Lower leg skin (tissue), 4 donors: Measurements from ENCODE around the gene PUS1. TPM values are rescaled to one million over a fixed set of nuclear protein-coding genes. Genes with fewer than 3 reads are reported as not detected.

Experiments
- DNase-seq, 2 donors: peaks; one replicate each; pipeline ENCODE4 v3.0.0-alpha.2; 2019; ENCODE audit warnings: low spot score in 2 of 2
- H3K4me3 ChIP-seq: fragments of 200-600 bp; sonication (generic); 2 replicates; pipeline ENCODE4 v1.5.1; 2017; ENCODE audit warnings: mild to moderate bottlenecking, low read depth; ENCODE audit not compliant: poor library complexity, severe bottlenecking
- CTCF ChIP-seq, 3 donors: fragments of 450-650 bp; IDR thresholded peaks; one replicate each; pipeline ENCODE4 v1.5.1; 2016; ENCODE audit warnings: antibody characterized with exemption in 3 of 3, mild to moderate bottlenecking in 3 of 3, moderate library complexity in 2 of 3
- POLR2A ChIP-seq, 2 donors: fragments of 450-650 bp; IDR thresholded peaks; one replicate each; pipeline ENCODE4 v1.6.1; 2016 to 2017; ENCODE audit warnings: antibody characterized with exemption in 2 of 2, mild to moderate bottlenecking in 1 of 2, moderate library complexity in 1 of 2
- WGBS, 2 donors: methylation state at CpG; one replicate each; pipeline ENCODE4 v1.1.5; 2018; 5-methylcytosine and 5-hydroxymethylcytosine counted together
- intact Hi-C: fragments of 100-400 bp; cut with DNase I; formaldehyde crosslinking; loops from one replicate; pipeline ENCODE4 v1.15.0; 2023; ENCODE audit warnings: low total_unique reads
- total RNA-seq, 4 donors: library from RNA; depleted of rRNA; stranded (reverse); fragments of >200 nt; gene quantifications; one replicate each; pipeline ENCODE4 v1.1.0, GENCODE V29; 2016

PUS1 gene
- total RNA-seq, 4 donors from 2014 or later = 8.3 to 36.4 (median 19.0) TPM

- TF ChIP-seq POLR2A (IDR thresholded peaks at IDR 0.05) (no peak), CTCF (IDR thresholded peaks at IDR 0.05) (no peak)
- 72 to 73% methylated on average over 26 of the region's 26 CpGs for WGBS, 2 donors
- H3K4me3 ChIP-seq = no peak overlapping the region
- peak in 1 of 2 donors; percentile 83 for DNase-seq
- intact Hi-C loops = no loop called here
These were observed 36.1 kb upstream of the PUS1 start for GRCh38 chr12:131892711-131893604.

- WGBS, 2 donors = 34 to 40% methylated on average over 15 of the region's 19 CpGs
- H3K4me3 ChIP-seq = no peak overlapping the region
- DNase-seq = peak in 1 of 2 donors; percentile 36
- TF ChIP-seq CTCF (IDR thresholded peaks at IDR 0.05) (no peak), POLR2A (IDR thresholded peaks at IDR 0.05) (no peak)
- intact Hi-C loops = no loop called here
These were observed 35.3 kb upstream of the PUS1 start for GRCh38 chr12:131893605-131894312.

- TF ChIP-seq POLR2A (IDR thresholded peaks at IDR 0.05) = peak in 1 of 2 donors; percentile 71
- TF ChIP-seq CTCF (IDR thresholded peaks at IDR 0.05) = no peak
- 0% methylated on average over 11 to 17 of the region's 64 CpGs for WGBS, 2 donors
- peak; percentile 89 to 98 for DNase-seq
- intact Hi-C loops = no loop called here
- peak within 1 kb of the TSS; percentile 52 for H3K4me3 ChIP-seq
These were observed 34.7 kb upstream of the PUS1 start, which contains the start of gene ULK1 for GRCh38 chr12:131894313-131894860. Gene ULK1 (plus strand): TSS chr12:131894622. CDS start chr12:131895002, 380 bp downstream.

GRCh38 chr12:131894981-131895639 lies 34.0 kb upstream of the PUS1 start:
- intact Hi-C loops = no loop called here
- DNase-seq = peak in 1 of 2 donors; percentile 90
- TF ChIP-seq POLR2A (IDR thresholded peaks at IDR 0.05) (no peak), CTCF (IDR thresholded peaks at IDR 0.05) (no peak)
- 1% methylated on average over 16 to 17 of the region's 54 CpGs for WGBS, 2 donors
- peak overlapping the region; percentile 52 for H3K4me3 ChIP-seq

GRCh38 chr12:131895640-131896079 lies 33.4 kb upstream of the PUS1 start:
- H3K4me3 ChIP-seq = peak overlapping the region; percentile 52
- WGBS, 2 donors = 1 to 4% methylated on average over 5 to 10 of the region's 12 CpGs
- intact Hi-C loops = no loop called here
- TF ChIP-seq POLR2A (IDR thresholded peaks at IDR 0.05) (no peak), CTCF (IDR thresholded peaks at IDR 0.05) (no peak)
- DNase-seq = no peak
